Kidney (tissue), 14 donors: ENCODE data around the gene CYTH3. TPM values are rescaled to one million over a fixed set of nuclear protein-coding genes. Genes with fewer than 3 reads are reported as not detected.

Experiments
- DNase-seq, 5 donors: peaks; one replicate each; pipeline ENCODE4 v3.0.0-alpha.2; 2013 to 2020
- FAIRE-seq: peaks from 2 replicates; lab custom pipeline; 2012; peaks lifted over from hg19 to GRCh38; lab: Jason Lieb, UNC
- H3K27ac ChIP-seq, 2 donors: one replicate each; pipeline ENCODE4 v1.7.0; 2013; ENCODE audit warnings: low read depth in 2 of 2, low read length in 2 of 2, inconsistent platforms in 1 of 2
- H3K27me3 ChIP-seq: one replicate; pipeline ENCODE4 v1.7.1; 2013; ENCODE audit warnings: low read length, inconsistent platforms; ENCODE audit not compliant: control insufficient read depth, insufficient read depth
- H3K36me3 ChIP-seq, 3 donors: one replicate each; pipeline versions ENCODE4 v1.7.0 to v1.7.1; 2013; ENCODE audit warnings: low read length in 3 of 3, control low read depth in 1 of 3, inconsistent platforms in 1 of 3; ENCODE audit not compliant: insufficient read depth in 3 of 3, control insufficient read depth in 2 of 3
- H3K4me1 ChIP-seq, 3 donors: one replicate each; pipeline versions ENCODE4 v1.7.0 to v1.7.1; 2013; ENCODE audit warnings: low read length in 3 of 3, inconsistent platforms in 1 of 3, low read depth in 1 of 3; ENCODE audit not compliant: control insufficient read depth in 2 of 3, insufficient read depth in 2 of 3
- H3K4me3 ChIP-seq, 3 donors: one replicate each; pipeline versions ENCODE4 v1.7.0 to v1.8.1; 2013; ENCODE audit warnings: low read length in 3 of 3, control low read depth in 1 of 3, inconsistent platforms in 1 of 3
- H3K9ac ChIP-seq, 3 donors: one replicate each; pipeline versions ENCODE4 v1.7.0 to v1.7.1; 2013; ENCODE audit warnings: low read length in 3 of 3, control low read depth in 1 of 3, inconsistent platforms in 1 of 3
- H3K9me3 ChIP-seq, 3 donors: one replicate each; pipeline versions ENCODE4 v1.7.0 to v1.7.1; 2013; ENCODE audit warnings: low read length in 3 of 3, control low read depth in 1 of 3, inconsistent platforms in 1 of 3; ENCODE audit not compliant: control insufficient read depth in 2 of 3, insufficient read depth in 1 of 3
- CTCF ChIP-seq: IDR thresholded peaks from 3 replicates; pipeline ENCODE4 v1.5.1; 2012; ENCODE audit warnings: mild to moderate bottlenecking, moderate library complexity, borderline replicate concordance; ENCODE audit not compliant: insufficient read depth; ENCODE audit errors: extremely low read depth
- intact Hi-C: fragments of 100-400 bp; cut with DNase I; formaldehyde crosslinking; loops from one replicate; pipeline ENCODE4 v1.11.1; 2022
- polyA plus RNA-seq: library from polyadenylated mRNA; stranded (reverse); fragments of 350-450 nt; fragmentation: Illumina TruSeq; extraction: RNeasy Lipid Tissue Mini Kit (QIAGEN cat#74804); gene quantifications from one replicate; pipeline ENCODE4 v1.2.3, GENCODE V29; 2014; ENCODE audit warnings: low read depth, low replicate concordance; ENCODE audit not compliant: insufficient read depth
- total RNA-seq: library from RNA; stranded (reverse); fragmentation: NEBNext Ultra II Directional; extraction: Animal tissue kit (Norgen Biotek cat#: 25700); gene quantifications from one replicate; pipeline ENCODE4 v1.2.1, GENCODE V29; 2021
- donor health status: control.
- donor health status: control.
- donor health status: control.
- donor health status: control.
- donor health status: control.
- donor health status: DM: yes; HTN: yes; CAD: no.
- donor health status: Normal renal cell carcinoma (clear cell type).

The CYTH3 gene
- total and polyA plus RNA-seq, 2 donors from 2014 or later, result 9.1 to 18.5 TPM

- H3K27ac ChIP-seq, result no peak overlapping the region
- H3K4me3 ChIP-seq, result no peak overlapping the region
- no peak for DNase-seq
- H3K36me3 ChIP-seq, result peaks cover 6 to 24% (median 6%) of the 10 kb centered on the region in 3 donors
- no peak for FAIRE-seq
- no peaks in the 10 kb centered on the region for H3K27me3 ChIP-seq
- H3K9me3 ChIP-seq, result no peaks in the 10 kb centered on the region
- intact Hi-C loops, result loop anchor here (5.0 kb wide), 1 partner anchor 164 kb away; no protein-coding TSS in a partner anchor
- peaks cover 0 to 7% (median 7%) of the 10 kb centered on the region in 3 donors for H3K4me1 ChIP-seq
- TF ChIP-seq CTCF, result no peak
- no peak overlapping the region for H3K9ac ChIP-seq
These were observed 114.6 kb downstream of the CYTH3 start for GRCh38 chr7:6157685-6158423.

GRCh38 chr7:6156734-6157133, 115.7 kb downstream of the CYTH3 start:
- Histone ChIP-seq H3K9ac (no peak overlapping the region), H3K36me3 (peaks cover 6 to 24% (median 13%) of the 10 kb centered on the region in 3 donors), H3K27me3 (no peaks in the 10 kb centered on the region), H3K4me3 (no peak overlapping the region), H3K9me3 (no peaks in the 10 kb centered on the region), H3K4me1 (no peaks in the 10 kb centered on the region), H3K27ac (no peak overlapping the region)
- intact Hi-C loops, result loop anchor here (5.0 kb wide), 1 partner anchor 166 kb away; no protein-coding TSS in a partner anchor
- no peak for FAIRE-seq
- TF ChIP-seq CTCF, result no peak
- DNase-seq, result no peak

- no peaks in the 10 kb centered on the region for H3K27me3 ChIP-seq
- no peak overlapping the region for H3K27ac ChIP-seq
- no peak for DNase-seq
- H3K4me1 ChIP-seq, result no peaks in the 10 kb centered on the region
- no peak for FAIRE-seq
- intact Hi-C loops, result loop anchor here (5.0 kb wide), 1 partner anchor 167 kb away; no protein-coding TSS in a partner anchor
- no peak overlapping the region for H3K9ac ChIP-seq
- TF ChIP-seq CTCF, result no peak
- peaks cover 7 to 29% (median 17%) of the 10 kb centered on the region in 3 donors for H3K36me3 ChIP-seq
- H3K4me3 ChIP-seq, result no peak overlapping the region
- no peaks in the 10 kb centered on the region for H3K9me3 ChIP-seq
These were observed 116.8 kb downstream of the CYTH3 start for GRCh38 chr7:6155596-6155995.
